Activated T-cell treated with anti-CD3 and anti-CD28 coated beads for 4 hours (primary cell): ENCODE results near the gene CYP26C1.
"Not testable (repeated sequence)": the region's sequence is repeated elsewhere in the genome, so short reads cannot be mapped to it uniquely, and the experiment has no call there.

Source experiments
- DNase-seq: peaks from one replicate; pipeline ENCODE4 v3.0.0-alpha.2; 2020

Gene CYP26C1

GRCh38 chr10:93079663-93080349, 19.2 kb downstream of the CYP26C1 start:
- no peak for DNase-seq

- peak; percentile 21 for DNase-seq
Measured at GRCh38 chr10:93080350-93081046, 19.9 kb downstream of the CYP26C1 start.

- DNase-seq = no peak
Measured at GRCh38 chr10:93081318-93081717, 20.7 kb downstream of the CYP26C1 start.

- DNase-seq = no peak
Measured at GRCh38 chr10:93081834-93082233, 21.2 kb downstream of the CYP26C1 start.

- DNase-seq = no peak
Measured at GRCh38 chr10:93083743-93084539, 23.3 kb downstream of the CYP26C1 start.

GRCh38 chr10:93085272-93085859, 24.8 kb downstream of the CYP26C1 start:
- no peak for DNase-seq

GRCh38 chr10:93086289-93086688, 25.7 kb downstream of the CYP26C1 start:
- DNase-seq = no peak

- DNase-seq = no peak
Measured at GRCh38 chr10:93087846-93088245, 27.2 kb downstream of the CYP26C1 start.

GRCh38 chr10:93088466-93088865, 27.9 kb downstream of the CYP26C1 start:
- no peak for DNase-seq

- no peak for DNase-seq
Measured at GRCh38 chr10:93090619-93091018, 30.0 kb downstream of the CYP26C1 start.

GRCh38 chr10:93091960-93092359, 31.4 kb downstream of the CYP26C1 start:
- no peak for DNase-seq

- no peak for DNase-seq
Measured at GRCh38 chr10:93095225-93095624, 34.6 kb downstream of the CYP26C1 start.

- no peak for DNase-seq
Measured at GRCh38 chr10:93096901-93097300, 36.3 kb downstream of the CYP26C1 start.

GRCh38 chr10:93097386-93097785, 36.8 kb downstream of the CYP26C1 start:
- DNase-seq = no peak

- DNase-seq = no peak
Measured at GRCh38 chr10:93098816-93099215, 38.2 kb downstream of the CYP26C1 start.

- no peak for DNase-seq
Measured at GRCh38 chr10:93099670-93100069, 39.1 kb downstream of the CYP26C1 start.

- DNase-seq = not testable (repeated sequence)
Measured at GRCh38 chr10:93101148-93101547, 40.5 kb downstream of the CYP26C1 start.

- no peak for DNase-seq
Measured at GRCh38 chr10:93103953-93104352, 43.4 kb downstream of the CYP26C1 start.

- DNase-seq = no peak
Measured at GRCh38 chr10:93106631-93107072, 46.1 kb downstream of the CYP26C1 start.

GRCh38 chr10:93110472-93111146, 50.0 kb downstream of the CYP26C1 start:
- DNase-seq = no peak

- no peak for DNase-seq
Measured at GRCh38 chr10:93113042-93113441, 52.4 kb downstream of the CYP26C1 start.

GRCh38 chr10:93115661-93116383, 55.2 kb downstream of the CYP26C1 start:
- DNase-seq = peak; percentile 64
